Lower leg skin (tissue), 3 donors: Measurements from ENCODE around the gene RPS3.

Experiments
- CTCF ChIP-seq, 3 donors: fragments of 450-650 bp; IDR thresholded peaks; one replicate each; pipeline ENCODE4 v1.5.1; 2016; ENCODE audit warnings: antibody characterized with exemption in 3 of 3, mild to moderate bottlenecking in 3 of 3, moderate library complexity in 2 of 3
- POLR2A ChIP-seq, 2 donors: fragments of 450-650 bp; IDR thresholded peaks; one replicate each; pipeline ENCODE4 v1.6.1; 2016 to 2017; ENCODE audit warnings: antibody characterized with exemption in 2 of 2, mild to moderate bottlenecking in 1 of 2, moderate library complexity in 1 of 2

- no peak for TF ChIP-seq CTCF (IDR thresholded peaks at IDR 0.05)
- TF ChIP-seq POLR2A (IDR thresholded peaks at IDR 0.05), result no peak
Measured at GRCh38 chr11:75442161-75442885, 43.0 kb downstream of the RPS3 start.
